GM12892 (cell line): Measurements from ENCODE around the gene RTBDN.
A peak's percentile ranks its signal among the peaks of the same experiment; 100 is the strongest.

ENCODE experiments used
- DNase-seq: peaks from one replicate; pipeline ENCODE4 v3.0.0; 2011; ENCODE audit not compliant: insufficient read length
- FAIRE-seq: peaks from 2 replicates; lab custom pipeline; 2011; peaks lifted over from hg19 to GRCh38; lab: Jason Lieb, UNC
- POLR2A ChIP-seq: IDR thresholded peaks from 2 replicates; pipeline ENCODE4 v1.6.1; 2011; ENCODE audit warnings: low read depth, low read length, control low read depth
- POLR2AphosphoS5 ChIP-seq: IDR thresholded peaks from 2 replicates; pipeline ENCODE4 v1.6.1; 2011; ENCODE audit warnings: low read depth, low read length, control low read depth
- TAF1 ChIP-seq: IDR thresholded peaks from 2 replicates; pipeline ENCODE4 v1.6.1; 2011; ENCODE audit warnings: low read depth, mild to moderate bottlenecking, control low read depth, low read length, borderline replicate concordance

Gene RTBDN

GRCh38 chr19:12794196-12794941 is 40.0 kb downstream of the RTBDN start:
- DNase-seq = no peak
- no peak for FAIRE-seq
- TF ChIP-seq TAF1 (no peak), POLR2AphosphoS5 (no peak), POLR2A (no peak)

GRCh38 chr19:12793290-12794195 is 40.8 kb downstream of the RTBDN start:
- peak; percentile 98 for FAIRE-seq
- TF ChIP-seq TAF1 (no peak), POLR2AphosphoS5 (peak; percentile 91; the same call in 1 of the 2 replicates), POLR2A (peak; percentile 92)
- peak; percentile 85 for DNase-seq

- no peak for FAIRE-seq
- no peak for TF ChIP-seq POLR2AphosphoS5
- no peak for TF ChIP-seq TAF1
- no peak for TF ChIP-seq POLR2A
- DNase-seq = no peak
Observed at GRCh38 chr19:12792853-12793289, 41.5 kb downstream of the RTBDN start.

GRCh38 chr19:12792051-12792852 is 42.1 kb downstream of the RTBDN start:
- peak; percentile 92 for TF ChIP-seq POLR2AphosphoS5
- TF ChIP-seq TAF1 = 0 out of 2 replicates have a peak, but pooled peaks have one; percentile 22
- TF ChIP-seq POLR2A = peak; percentile 83
- peak; percentile 76 for FAIRE-seq
- no peak for DNase-seq

GRCh38 chr19:12791345-12792050 is 42.9 kb downstream of the RTBDN start, which contains the start of gene JUNB:
Gene JUNB (plus strand): TSS chr19:12791486. CDS start chr19:12791772, 286 bp downstream.
- peak; percentile 89 for FAIRE-seq
- TF ChIP-seq TAF1 (peak; percentile 98), POLR2AphosphoS5 (peak; percentile 100), POLR2A (peak; percentile 100)
- DNase-seq = peak; percentile 82

- FAIRE-seq = no peak
- no peak for TF ChIP-seq POLR2A
- TF ChIP-seq TAF1 = no peak
- no peak for TF ChIP-seq POLR2AphosphoS5
- DNase-seq = no peak
Observed at GRCh38 chr19:12790628-12791344, 43.6 kb downstream of the RTBDN start.

GRCh38 chr19:12789904-12790619 is 44.3 kb downstream of the RTBDN start:
- TF ChIP-seq TAF1 (no peak), POLR2A (peak; percentile 69; the same call in 1 of the 2 replicates), POLR2AphosphoS5 (0 out of 2 replicates have a peak, but pooled peaks have one; percentile 65)
- FAIRE-seq = peak; percentile 90
- peak; percentile 92 for DNase-seq

GRCh38 chr19:12789098-12789903 is 45.1 kb downstream of the RTBDN start:
- DNase-seq (no peak), FAIRE-seq (no peak)
- no peak; the same call in 1 of the 2 replicates for TF ChIP-seq POLR2A
- TF ChIP-seq POLR2AphosphoS5 = peak; percentile 53; the same call in 1 of the 2 replicates
